CD4-positive, alpha-beta T cell treated with Interleukin-21 for 1 hour (primary cell): ENCODE results near the gene SALL2.

Source experiments
- DNase-seq: peaks from one replicate; pipeline ENCODE4 v3.0.0-alpha.2; 2020

The SALL2 gene

DNA sequence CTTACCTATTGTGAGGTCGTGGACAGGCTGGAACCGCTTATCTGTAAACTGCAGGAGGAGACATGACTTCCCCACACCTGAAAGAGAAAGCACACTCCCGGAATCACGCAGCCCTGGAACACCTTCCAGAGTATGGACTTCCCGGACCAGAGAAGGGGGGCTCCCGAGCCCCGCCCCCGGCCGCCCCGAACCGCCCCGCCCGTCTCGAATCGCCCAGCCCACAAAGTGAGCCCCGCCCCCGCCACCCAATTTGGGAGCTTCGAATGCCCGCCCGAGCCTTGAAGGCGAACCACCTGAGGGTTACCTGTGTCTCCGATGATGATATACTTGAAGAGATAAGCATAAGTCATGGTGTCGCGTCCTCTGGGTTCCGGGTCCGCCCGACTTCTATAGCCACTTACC lies 49.6 kb downstream of the SALL2 start:
- DNase-seq: no peak

DNA sequence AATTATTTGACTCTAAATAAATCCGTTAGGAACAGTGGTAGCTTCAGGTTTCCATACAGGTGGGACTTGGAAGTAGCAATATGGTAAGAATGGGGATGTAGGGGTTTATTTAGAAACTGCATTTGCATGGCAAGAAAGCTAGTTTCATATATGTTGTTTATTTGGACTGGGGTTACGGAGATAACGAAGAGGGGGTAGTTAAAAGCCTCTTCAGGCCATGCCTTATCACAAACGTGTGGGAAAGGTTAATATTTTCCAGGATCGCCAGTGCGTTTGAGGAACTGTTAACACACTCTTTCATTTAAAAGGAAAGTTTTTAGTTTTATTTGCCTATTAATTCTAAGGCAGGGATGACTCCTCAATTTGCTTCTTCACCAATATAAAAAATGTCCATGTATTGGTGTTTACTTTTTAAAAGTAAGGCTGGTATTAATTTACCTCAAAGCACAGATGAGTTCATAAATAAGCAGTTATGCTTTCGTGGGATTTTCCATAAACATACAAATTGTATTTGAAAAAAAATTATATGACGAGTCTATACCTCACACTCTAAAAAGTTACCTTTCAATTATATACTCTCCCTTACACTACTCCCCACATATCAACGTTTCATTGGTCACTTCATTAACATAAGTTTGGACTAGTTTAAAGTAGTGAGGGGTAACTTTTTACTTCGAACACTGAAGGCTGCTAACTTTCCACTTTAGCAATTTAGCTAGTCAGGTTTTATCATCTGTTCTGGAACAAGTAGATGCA lies 50.2 kb downstream of the SALL2 start:
- no peak for DNase-seq
